Measurements from ENCODE around the gene JAK2.
A peak's percentile ranks its signal among the peaks of the same experiment; 100 is the strongest.
"Not testable (repeated sequence)": the region's sequence is repeated elsewhere in the genome, so short reads cannot be mapped to it uniquely, and the experiment has no call there.

JAK2 gene

GRCh38 chr9:4982721-4983482, 2.2 kb upstream of the JAK2 start:
- no peak for FAIRE-seq

- FAIRE-seq: no peak
Measured at GRCh38 chr9:4983601-4984165, 1.4 kb upstream of the JAK2 start.

- no peak for FAIRE-seq
Measured at GRCh38 chr9:4984171-4984620, 876 bp upstream of the JAK2 start.

GRCh38 chr9:4985386-4986266, 554 bp downstream of the JAK2 start:
- FAIRE-seq: no peak

GRCh38 chr9:4986296-4986695, 1.2 kb downstream of the JAK2 start:
- FAIRE-seq: no peak

- no peak for FAIRE-seq
Measured at GRCh38 chr9:4986783-4987182, 1.7 kb downstream of the JAK2 start.

- peak; percentile 77 for FAIRE-seq
Measured at GRCh38 chr9:4987961-4988421, 2.9 kb downstream of the JAK2 start.

- FAIRE-seq: no peak
Measured at GRCh38 chr9:4992872-4993271, 7.8 kb downstream of the JAK2 start.

GRCh38 chr9:4994166-4994890, 9.3 kb downstream of the JAK2 start:
- FAIRE-seq: no peak

GRCh38 chr9:4997196-4997595, 12.1 kb downstream of the JAK2 start:
- no peak for FAIRE-seq

GRCh38 chr9:4997631-4998030, 12.6 kb downstream of the JAK2 start:
- no peak for FAIRE-seq

- no peak for FAIRE-seq
Measured at GRCh38 chr9:5002811-5003210, 17.7 kb downstream of the JAK2 start.

GRCh38 chr9:5004481-5004880, 19.4 kb downstream of the JAK2 start:
- FAIRE-seq: no peak

- no peak for FAIRE-seq
Measured at GRCh38 chr9:5008202-5008601, 23.1 kb downstream of the JAK2 start.

- no peak for FAIRE-seq
Measured at GRCh38 chr9:5013374-5013773, 28.3 kb downstream of the JAK2 start.

GRCh38 chr9:5015934-5016333, 30.9 kb downstream of the JAK2 start:
- no peak for FAIRE-seq

GRCh38 chr9:5025416-5025815, 40.3 kb downstream of the JAK2 start:
- no peak for FAIRE-seq

GRCh38 chr9:5031941-5032340, 46.9 kb downstream of the JAK2 start:
- FAIRE-seq: not testable (repeated sequence)

- no peak for FAIRE-seq
Measured at GRCh38 chr9:5040730-5041389, 55.8 kb downstream of the JAK2 start.

GRCh38 chr9:5041390-5042115, 56.5 kb downstream of the JAK2 start:
- no peak for FAIRE-seq

- no peak for FAIRE-seq
Measured at GRCh38 chr9:5042661-5043178, 57.6 kb downstream of the JAK2 start.

Measured in TTC549 (cell line).